CD8-positive, alpha-beta memory T cell (primary cell): Measurements from ENCODE around the gene MRPL3. TPM values are rescaled to one million over a fixed set of nuclear protein-coding genes. Genes with fewer than 3 reads are reported as not detected.

Experiments used
- CTCF ChIA-PET: fragments of 350-600 bp; sonication (Branson Sonifier 250); formaldehyde crosslinking; loops from one replicate; lab custom pipeline; 2021; ENCODE audit warnings: antibody characterized with exemption; lab: Charles Lee
- POLR2A ChIA-PET: fragments of 350-600 bp; sonication (Branson Sonifier 250); formaldehyde crosslinking; loops from one replicate; lab custom pipeline; 2021; ENCODE audit warnings: antibody characterized with exemption; lab: Charles Lee
- DNase-seq, 5 donors: peaks; one replicate each; pipeline versions ENCODE4 v3.0.0 to v3.0.0-alpha.2; 2020 to 2022; ENCODE audit warnings: mixed read lengths in 1 of 5
- H3K27ac ChIP-seq: one replicate; pipeline ENCODE4 v1.7.0; 2013; ENCODE audit warnings: low read depth, mild to moderate bottlenecking, low read length, moderate library complexity
- H3K27me3 ChIP-seq: 2 replicates; pipeline ENCODE4 v1.7.0; 2013; ENCODE audit warnings: low read length, mild to moderate bottlenecking; ENCODE audit not compliant: insufficient read depth, poor library complexity, severe bottlenecking
- H3K36me3 ChIP-seq: 2 replicates; pipeline ENCODE4 v1.7.0; 2013; ENCODE audit warnings: mild to moderate bottlenecking, low read length, moderate library complexity; ENCODE audit not compliant: insufficient read depth
- H3K4me1 ChIP-seq: 2 replicates; pipeline ENCODE4 v1.7.0; 2013; ENCODE audit warnings: mild to moderate bottlenecking, low read length, moderate library complexity; ENCODE audit not compliant: insufficient read depth
- H3K4me3 ChIP-seq: 2 replicates; pipeline ENCODE4 v1.7.0; 2013; ENCODE audit warnings: mild to moderate bottlenecking, low read length
- H3K9me3 ChIP-seq: 2 replicates; pipeline ENCODE4 v1.7.0; 2013; ENCODE audit warnings: mild to moderate bottlenecking, low read length
- H3K27ac Mint-ChIP-seq, 8 donors: one replicate each; pipeline ENCODE4 v1.8.0; 2020 to 2021; ENCODE audit warnings: mixed read lengths in 8 of 8, mild to moderate bottlenecking in 6 of 8, inconsistent platforms in 3 of 8, moderate library complexity in 3 of 8
- H3K27me3 Mint-ChIP-seq, 2 donors: one replicate each; pipeline ENCODE4 v1.8.0; 2020 to 2021; ENCODE audit warnings: mixed read lengths in 2 of 2, mild to moderate bottlenecking in 1 of 2, moderate library complexity in 1 of 2
- H3K36me3 Mint-ChIP-seq, 3 donors: one replicate each; pipeline ENCODE4 v1.8.0; 2020 to 2021; ENCODE audit warnings: mixed read lengths in 3 of 3, inconsistent platforms in 1 of 3, mild to moderate bottlenecking in 1 of 3
- H3K4me1 Mint-ChIP-seq, 3 donors: one replicate each; pipeline ENCODE4 v1.8.0; 2020 to 2021; ENCODE audit warnings: mixed read lengths in 3 of 3, inconsistent platforms in 1 of 3, mild to moderate bottlenecking in 1 of 3
- H3K4me3 Mint-ChIP-seq, 7 donors: one replicate each; pipeline ENCODE4 v1.8.0; 2020 to 2021; ENCODE audit warnings: mixed read lengths in 7 of 7, mild to moderate bottlenecking in 6 of 7, moderate library complexity in 4 of 7, inconsistent platforms in 2 of 7
- H3K9me3 Mint-ChIP-seq, 5 donors: one replicate each; pipeline ENCODE4 v1.8.0; 2020 to 2022; ENCODE audit warnings: mixed read lengths in 5 of 5, mild to moderate bottlenecking in 3 of 5, moderate library complexity in 2 of 5, inconsistent platforms in 1 of 5
- polyA plus RNA-seq: library from polyadenylated mRNA; unstranded; fragments of 300-500 nt; fragmentation: Illumina TruSeq; gene quantifications from one replicate; pipeline ENCODE4 v1.2.3, GENCODE V29; 2021
- total RNA-seq, 2 experiments: library from RNA; stranded (reverse); gene quantifications; one replicate each; pipeline ENCODE4 v1.2.3, GENCODE V29; 2021

The MRPL3 gene
- total RNA-seq (100 to 1,000 TPM; 213 to 215 TPM), polyA plus RNA-seq (82.5 TPM)

DNA sequence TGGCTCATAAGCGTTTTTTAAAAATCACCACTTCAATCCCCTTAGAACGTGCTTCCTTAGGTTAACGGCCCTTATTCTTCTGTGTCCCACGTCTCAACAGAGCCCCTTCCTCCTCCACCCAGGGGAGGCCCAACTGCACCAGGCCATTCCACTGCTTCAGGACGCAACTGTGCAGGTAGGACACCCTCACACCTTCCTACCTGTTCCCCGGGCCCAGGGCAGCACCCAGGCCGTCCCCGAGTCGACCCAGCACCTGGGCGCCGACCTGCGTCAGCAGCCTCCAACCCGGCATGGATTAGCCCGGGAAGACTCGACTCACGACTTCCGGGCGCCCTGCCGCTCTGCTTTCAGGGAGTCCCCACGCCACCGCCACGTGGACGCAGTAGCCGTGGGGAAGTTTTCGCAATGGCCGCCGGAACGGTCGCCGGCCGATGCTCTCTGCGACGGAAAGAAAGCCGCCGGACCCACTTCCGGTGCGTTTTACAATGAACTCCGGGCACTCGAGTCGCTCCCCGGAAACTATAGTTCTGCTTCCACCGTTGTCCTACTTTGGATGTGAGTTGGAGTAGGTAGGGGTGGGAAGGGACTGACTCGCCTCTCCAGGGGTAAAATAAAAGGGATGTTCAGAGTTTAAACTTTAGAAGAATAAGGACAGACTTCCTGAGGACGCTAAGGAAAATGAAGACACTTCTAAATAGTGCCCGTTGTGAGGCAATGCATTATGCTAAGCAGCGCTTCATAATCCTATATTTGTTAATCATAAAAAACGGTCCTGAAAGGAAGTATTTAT, at the start of gene MRPL3:
Gene MRPL3, minus strand, starts transcription at position 442 of the 790 bp plus-strand sequence. Its CDS starts 150 bp downstream, at position 292.
- Histone ChIP-seq H3K27me3 (no peaks in the 10 kb centered on the region), H3K27ac (peak within 1 kb of the TSS; percentile 82), H3K4me1 (peaks cover 37% of the 10 kb centered on the region), H3K36me3 (peaks cover 5% of the 10 kb centered on the region), H3K4me3 (peak within 1 kb of the TSS; percentile 91), H3K9me3 (no peaks in the 10 kb centered on the region)
- Mint-ChIP-seq H3K9me3 (no peaks in the 10 kb centered on the region), H3K36me3 (peaks cover 0 to 40% (median 0%) of the 10 kb centered on the region in 3 donors), H3K4me1 (peaks cover 41 to 53% (median 51%) of the 10 kb centered on the region in 3 donors), H3K27me3 (no peaks in the 10 kb centered on the region), H3K27ac (peak within 1 kb of the TSS; percentile 94 to 98 (median 97)), H3K4me3 (peak within 1 kb of the TSS; percentile 91 to 100 (median 98))
- peak; percentile 77 to 87 (median 78) for DNase-seq
- CTCF ChIA-PET = no interaction called here
- POLR2A ChIA-PET = no interaction called here

DNA sequence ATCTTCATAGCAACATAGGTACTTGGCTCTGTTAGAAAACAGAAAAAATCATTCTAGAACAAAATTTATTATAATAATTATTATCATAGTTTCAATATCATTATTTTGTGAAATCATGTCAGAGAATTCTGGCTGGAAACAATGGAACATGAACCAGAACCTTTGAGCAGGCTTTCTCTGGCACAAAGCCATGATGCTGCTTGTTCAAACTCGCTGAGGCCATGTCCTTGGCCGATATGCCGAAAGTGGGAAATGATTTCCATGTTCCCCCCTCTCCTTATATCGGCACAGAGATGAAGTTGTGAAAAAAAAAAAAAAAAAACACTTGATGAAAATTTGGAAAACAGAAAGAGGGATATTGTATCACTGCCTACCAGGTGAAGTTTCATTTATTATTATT, 49.0 kb upstream of the MRPL3 start:
- Mint-ChIP-seq H3K4me3 (no peak overlapping the region), H3K9me3 (no peaks in the 10 kb centered on the region), H3K4me1 (no peaks in the 10 kb centered on the region), H3K27ac (no peak overlapping the region), H3K27me3 (peaks cover 10 to 20% of the 10 kb centered on the region in 2 donors), H3K36me3 (no peaks in the 10 kb centered on the region)
- no peak for DNase-seq
- Histone ChIP-seq H3K36me3 (no peaks in the 10 kb centered on the region), H3K27me3 (no peaks in the 10 kb centered on the region), H3K9me3 (no peaks in the 10 kb centered on the region), H3K4me1 (no peaks in the 10 kb centered on the region), H3K4me3 (no peak overlapping the region), H3K27ac (no peak overlapping the region)
- CTCF ChIA-PET = no interaction called here
- POLR2A ChIA-PET = no interaction called here

DNA sequence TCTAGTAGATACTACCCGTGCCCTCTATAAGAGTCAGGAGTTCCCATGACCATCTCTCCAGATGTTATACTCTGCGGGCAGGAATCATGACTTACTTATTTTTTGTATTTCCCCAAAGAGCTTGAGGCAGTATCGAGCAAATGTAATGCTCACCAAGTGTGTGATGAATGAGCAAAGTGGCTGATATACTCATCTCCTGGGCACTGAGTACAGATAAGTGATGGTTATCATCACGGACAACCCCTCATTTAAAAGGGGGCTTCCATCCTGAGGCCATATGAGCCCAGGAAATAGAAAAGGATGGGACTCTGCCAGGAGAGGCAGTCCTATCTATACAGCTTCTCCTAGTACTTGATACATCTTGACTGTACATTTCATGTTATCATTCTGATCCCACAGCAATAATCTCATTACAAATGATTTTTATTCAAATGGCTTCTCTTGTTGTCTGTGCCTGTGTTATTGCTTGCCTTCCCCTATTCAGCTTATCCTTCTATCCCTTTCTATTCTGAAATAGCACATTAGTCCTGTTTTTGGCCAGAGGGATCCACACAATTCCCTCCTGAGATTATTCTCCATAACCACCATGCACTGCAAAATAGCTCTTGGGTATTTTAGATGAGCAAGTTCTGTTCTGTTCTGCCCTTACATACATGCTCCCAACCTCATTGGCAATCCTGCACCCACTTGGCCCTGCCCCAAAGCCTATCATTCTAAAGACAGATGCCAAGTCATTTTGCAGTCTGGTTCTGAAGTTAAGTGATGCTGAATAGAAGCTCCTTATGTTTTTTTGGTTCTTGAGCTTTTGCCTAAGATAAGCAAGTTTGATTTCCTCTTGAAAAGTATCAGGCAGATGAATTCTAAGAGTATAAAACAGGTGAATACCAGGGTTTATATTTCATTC, 48.0 kb upstream of the MRPL3 start:
- CTCF ChIA-PET = no interaction called here

GRCh38 chr3:131549340-131549739, 46.6 kb upstream of the MRPL3 start:
- Mint-ChIP-seq H3K4me1 (no peaks in the 10 kb centered on the region), H3K27me3 (peaks cover 12 to 24% of the 10 kb centered on the region in 2 donors), H3K9me3 (no peaks in the 10 kb centered on the region), H3K27ac (no peak overlapping the region), H3K4me3 (no peak overlapping the region), H3K36me3 (no peaks in the 10 kb centered on the region)
- Histone ChIP-seq H3K4me1 (no peaks in the 10 kb centered on the region), H3K27me3 (no peaks in the 10 kb centered on the region), H3K27ac (no peak overlapping the region), H3K9me3 (no peaks in the 10 kb centered on the region), H3K36me3 (no peaks in the 10 kb centered on the region), H3K4me3 (no peak overlapping the region)
- DNase-seq = no peak
- ChIA-PET POLR2A (no interaction called here), CTCF (no interaction called here)

More for the DNA sequence above, 48.0 kb upstream of the MRPL3 start:
- no peak overlapping the region for H3K4me3 Mint-ChIP-seq
- no peak for DNase-seq
- no peak overlapping the region for H3K27ac Mint-ChIP-seq
- H3K27me3 Mint-ChIP-seq = peaks cover 12 to 24% of the 10 kb centered on the region in 2 donors
- no peaks in the 10 kb centered on the region for H3K9me3 ChIP-seq
- no peaks in the 10 kb centered on the region for H3K36me3 ChIP-seq
- no peaks in the 10 kb centered on the region for H3K4me1 ChIP-seq
- H3K4me1 Mint-ChIP-seq = no peaks in the 10 kb centered on the region
- H3K27me3 ChIP-seq = no peaks in the 10 kb centered on the region
- no peak overlapping the region for H3K27ac ChIP-seq
- H3K36me3 Mint-ChIP-seq = no peaks in the 10 kb centered on the region
- POLR2A ChIA-PET = no interaction called here
- no peak overlapping the region for H3K4me3 ChIP-seq
- no peaks in the 10 kb centered on the region for H3K9me3 Mint-ChIP-seq

GRCh38 chr3:131547585-131547984, 44.8 kb upstream of the MRPL3 start:
- no peaks in the 10 kb centered on the region for H3K4me1 ChIP-seq
- Mint-ChIP-seq H3K27ac (no peak overlapping the region), H3K27me3 (peaks cover 7 to 22% of the 10 kb centered on the region in 2 donors), H3K4me1 (no peaks in the 10 kb centered on the region), H3K36me3 (no peaks in the 10 kb centered on the region), H3K9me3 (no peaks in the 10 kb centered on the region), H3K4me3 (no peak overlapping the region)
- H3K4me3 ChIP-seq = no peak overlapping the region
- no peaks in the 10 kb centered on the region for H3K9me3 ChIP-seq
- ChIA-PET POLR2A (no interaction called here), CTCF (no interaction called here)
- DNase-seq = no peak
- no peaks in the 10 kb centered on the region for H3K27me3 ChIP-seq
- H3K27ac ChIP-seq = no peak overlapping the region
- no peaks in the 10 kb centered on the region for H3K36me3 ChIP-seq

- POLR2A ChIA-PET = no interaction called here
- H3K36me3 ChIP-seq = no peaks in the 10 kb centered on the region
- CTCF ChIA-PET = no interaction called here
- no peaks in the 10 kb centered on the region for H3K27me3 ChIP-seq
- H3K4me3 Mint-ChIP-seq = no peak overlapping the region
- no peak overlapping the region for H3K27ac Mint-ChIP-seq
- no peak overlapping the region for H3K27ac ChIP-seq
- no peak overlapping the region for H3K4me3 ChIP-seq
- no peaks in the 10 kb centered on the region for H3K9me3 ChIP-seq
- no peaks in the 10 kb centered on the region for H3K4me1 ChIP-seq
- H3K9me3 Mint-ChIP-seq = no peaks in the 10 kb centered on the region
- peaks cover 7 to 19% of the 10 kb centered on the region in 2 donors for H3K27me3 Mint-ChIP-seq
- DNase-seq = no peak
- H3K4me1 Mint-ChIP-seq = no peaks in the 10 kb centered on the region
- no peaks in the 10 kb centered on the region for H3K36me3 Mint-ChIP-seq
Measured at GRCh38 chr3:131546441-131546840, 43.7 kb upstream of the MRPL3 start.

GRCh38 chr3:131544557-131544956, 41.8 kb upstream of the MRPL3 start:
- H3K4me1 ChIP-seq = no peaks in the 10 kb centered on the region
- no peaks in the 10 kb centered on the region for H3K36me3 ChIP-seq
- no peak overlapping the region for H3K4me3 ChIP-seq
- H3K27me3 Mint-ChIP-seq = peaks cover 8 to 31% of the 10 kb centered on the region in 2 donors
- H3K27ac ChIP-seq = no peak overlapping the region
- H3K4me3 Mint-ChIP-seq = no peak overlapping the region
- no peaks in the 10 kb centered on the region for H3K27me3 ChIP-seq
- no peaks in the 10 kb centered on the region for H3K36me3 Mint-ChIP-seq
- CTCF ChIA-PET = no interaction called here
- DNase-seq = no peak
- H3K9me3 Mint-ChIP-seq = no peaks in the 10 kb centered on the region
- no peaks in the 10 kb centered on the region for H3K4me1 Mint-ChIP-seq
- no peak overlapping the region for H3K27ac Mint-ChIP-seq
- no peaks in the 10 kb centered on the region for H3K9me3 ChIP-seq
- POLR2A ChIA-PET = no interaction called here

- Mint-ChIP-seq H3K27me3 (peaks cover 8 to 36% of the 10 kb centered on the region in 2 donors), H3K27ac (no peak overlapping the region), H3K9me3 (no peaks in the 10 kb centered on the region), H3K36me3 (no peaks in the 10 kb centered on the region), H3K4me3 (no peak overlapping the region), H3K4me1 (no peaks in the 10 kb centered on the region)
- H3K4me3 ChIP-seq = no peak overlapping the region
- H3K36me3 ChIP-seq = no peaks in the 10 kb centered on the region
- no peak overlapping the region for H3K27ac ChIP-seq
- H3K4me1 ChIP-seq = no peaks in the 10 kb centered on the region
- H3K27me3 ChIP-seq = no peaks in the 10 kb centered on the region
- no peaks in the 10 kb centered on the region for H3K9me3 ChIP-seq
- CTCF ChIA-PET = no interaction called here
- no peak for DNase-seq
- POLR2A ChIA-PET = no interaction called here
Measured at GRCh38 chr3:131543714-131544113, 40.9 kb upstream of the MRPL3 start.
